HG03442 (cell line): ENCODE data around the gene POLR3C.
"Not testable (repeated sequence)": the region's sequence is repeated elsewhere in the genome, so short reads cannot be mapped to it uniquely, and the experiment has no call there.

Experiments used
- ATAC-seq: cut with Tn5 transposase; IDR thresholded peaks from one replicate; pipeline ENCODE4 v1.9.1; 2021; ENCODE audit warnings: mild to moderate bottlenecking, moderate library complexity; ENCODE audit not compliant: unreplicated experiment

POLR3C gene

DNA sequence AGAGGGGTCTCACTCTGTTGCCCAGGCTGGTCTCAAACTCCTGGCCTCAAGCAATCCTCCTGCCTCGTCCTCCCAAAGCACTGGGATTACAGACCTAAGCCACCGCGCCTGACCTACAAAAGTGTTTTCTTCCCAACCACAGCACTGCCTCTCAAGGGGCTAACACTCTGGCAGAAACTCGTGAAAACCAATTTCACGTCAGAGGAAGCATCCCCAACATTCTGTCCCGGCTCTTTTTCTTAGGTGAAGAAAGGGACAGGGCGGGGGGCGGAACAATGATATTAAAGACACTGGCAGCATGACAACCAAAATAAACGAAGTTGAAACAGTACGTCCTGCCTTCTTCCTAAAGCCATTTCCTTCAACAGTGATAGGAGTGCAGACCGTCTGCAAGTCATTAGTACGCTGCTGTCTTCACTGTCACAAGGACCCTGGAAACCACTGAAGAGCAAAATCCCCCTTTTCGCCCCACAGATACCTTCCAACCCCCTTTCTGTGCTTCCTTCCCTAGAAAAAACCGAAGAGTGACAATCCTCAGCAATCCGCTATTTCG lies 1.1 kb upstream of the POLR3C start:
- not testable (repeated sequence) for ATAC-seq

DNA sequence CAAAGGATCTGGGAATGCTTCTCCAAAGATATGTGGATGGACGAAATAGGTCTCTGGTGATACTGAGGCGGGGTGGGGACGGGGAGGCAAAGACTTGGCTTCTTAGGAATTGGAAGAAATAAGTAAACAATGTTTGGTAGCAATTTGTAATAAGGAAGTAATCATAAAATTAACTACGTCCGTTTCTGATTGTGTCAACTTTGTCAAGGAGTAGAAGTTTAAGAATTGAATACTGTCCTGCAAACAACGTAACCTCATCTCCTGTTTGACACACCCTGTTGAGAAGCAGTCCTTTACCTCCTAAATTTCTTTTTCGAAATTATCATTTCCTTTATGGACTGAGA lies 471 bp downstream of the POLR3C start:
- no peak for ATAC-seq

DNA sequence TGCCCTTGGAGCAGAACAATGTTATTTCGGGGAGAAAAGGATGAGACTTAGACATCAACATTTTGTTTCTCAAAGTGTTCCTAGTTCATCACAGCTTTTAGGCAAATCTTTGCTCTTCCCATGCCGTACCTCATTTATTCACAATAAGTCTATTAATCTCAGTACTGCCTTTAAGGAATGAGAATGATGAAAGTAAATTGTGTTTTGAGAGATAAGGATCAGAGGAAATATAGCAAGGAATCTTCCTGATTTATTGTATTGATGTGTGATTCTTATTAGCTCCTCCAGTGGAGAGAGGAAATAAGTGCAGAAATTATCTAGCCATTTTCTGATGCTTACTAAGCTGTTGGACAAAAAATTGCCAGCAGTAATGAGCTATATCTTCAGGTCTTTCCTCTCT lies 2.0 kb downstream of the POLR3C start:
- ATAC-seq: no peak

DNA sequence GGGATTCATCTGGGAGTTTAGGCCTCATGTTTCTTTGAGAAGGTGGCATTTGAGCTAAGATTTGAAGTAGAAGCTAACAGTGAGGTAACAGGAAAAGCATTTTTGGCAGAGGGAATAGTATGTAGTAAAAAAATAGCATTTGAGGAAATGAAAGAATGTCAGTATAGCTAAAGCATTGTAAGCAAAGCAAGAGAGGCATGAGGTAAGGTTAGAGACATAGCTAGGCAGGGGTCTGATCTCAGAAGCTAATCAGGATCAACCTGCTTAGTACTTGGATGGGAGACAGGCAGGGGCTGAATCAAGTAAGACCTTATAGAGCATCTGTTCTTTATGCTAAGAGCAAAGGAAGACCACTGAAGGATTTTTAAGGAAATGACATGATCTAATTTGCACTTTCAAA lies 4.0 kb downstream of the POLR3C start:
- no peak for ATAC-seq

DNA sequence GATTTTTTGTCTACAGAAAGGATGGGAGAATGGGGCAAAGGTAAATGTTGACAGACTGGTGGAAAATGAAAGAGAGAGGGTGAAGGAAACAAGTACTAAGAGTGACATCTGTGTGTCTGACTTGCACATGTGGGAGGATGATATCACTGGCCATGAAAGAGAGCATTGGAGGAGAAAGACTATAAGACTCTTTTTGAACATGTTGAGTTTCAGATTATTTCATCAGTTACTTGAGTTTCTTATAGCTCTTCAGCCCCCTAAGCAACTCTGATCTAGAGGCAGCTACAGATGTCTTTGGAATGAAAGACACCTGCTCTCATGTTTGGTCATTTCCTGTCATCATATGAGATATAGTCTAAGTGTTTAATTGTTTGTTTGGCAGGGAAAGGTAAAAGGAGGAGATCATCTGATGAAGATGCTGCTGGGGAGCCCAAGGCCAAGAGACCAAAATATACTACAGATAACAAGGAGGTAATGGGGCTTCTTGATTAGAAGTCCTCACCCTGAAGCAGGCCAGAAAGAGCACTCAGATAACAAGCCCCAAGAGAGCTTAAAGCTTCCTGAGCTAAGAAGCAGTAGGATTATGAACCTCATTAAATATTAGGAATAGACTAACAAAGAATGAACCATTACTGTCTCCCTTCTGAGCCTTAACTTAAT lies 4.5 kb downstream of the POLR3C start:
- no peak for ATAC-seq

DNA sequence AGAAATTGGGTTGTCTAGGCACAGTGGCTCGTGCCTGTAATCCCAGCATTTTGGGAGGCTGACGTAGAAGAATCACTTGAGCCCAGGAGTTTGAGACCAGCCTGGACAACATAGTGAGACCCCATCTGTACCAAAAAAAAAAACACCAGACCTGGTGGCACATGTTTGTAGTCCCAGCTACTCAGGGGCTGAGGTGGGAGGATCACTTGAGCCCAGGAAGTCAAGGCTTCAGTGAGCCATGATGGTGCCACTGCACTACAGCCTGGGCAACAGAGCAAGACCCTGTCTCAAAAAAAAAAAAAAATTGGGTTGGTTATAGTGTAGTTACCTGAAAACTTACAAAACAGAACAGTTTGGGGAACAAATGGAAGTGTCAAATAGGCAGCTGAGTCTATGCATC lies 6.8 kb downstream of the POLR3C start:
- ATAC-seq: not testable (repeated sequence)

DNA sequence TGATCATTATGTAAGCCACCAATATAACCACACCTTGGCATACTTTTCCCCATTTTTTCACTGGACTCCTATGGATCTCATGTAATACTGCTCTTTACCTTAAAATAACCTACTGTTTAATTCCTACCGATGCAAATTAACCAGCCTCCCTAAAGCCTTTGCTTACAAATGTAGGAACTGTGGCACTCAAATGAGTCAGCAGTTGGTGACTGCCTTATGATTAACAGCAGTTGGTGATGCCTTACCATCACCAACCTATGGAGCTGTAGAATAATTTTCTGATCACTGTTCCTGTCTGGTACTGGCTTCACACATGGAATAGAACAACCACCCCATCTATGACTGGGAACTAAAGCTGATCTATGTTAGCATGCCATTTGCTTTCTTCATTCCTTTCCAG lies 13.7 kb downstream of the POLR3C start:
- no peak for ATAC-seq

DNA sequence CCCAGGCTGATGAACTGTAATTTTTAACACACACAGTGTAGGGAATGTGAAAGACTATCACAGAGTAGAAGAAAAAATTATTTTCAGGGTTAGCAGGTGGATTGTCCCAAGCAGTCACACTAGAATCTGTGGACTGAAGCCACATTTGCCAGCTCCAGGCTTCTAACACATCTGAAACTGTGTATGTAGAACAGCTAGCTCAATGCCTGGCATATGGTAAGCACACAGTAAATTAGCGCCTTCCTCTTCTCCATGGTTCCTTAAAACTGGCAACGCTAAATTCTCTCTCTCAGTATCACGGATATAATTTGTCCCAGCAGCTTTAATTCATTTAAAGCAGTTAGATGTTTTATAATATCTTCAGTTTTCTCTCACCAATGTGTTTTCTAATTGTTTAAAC lies 19.0 kb downstream of the POLR3C start:
- no peak for ATAC-seq

DNA sequence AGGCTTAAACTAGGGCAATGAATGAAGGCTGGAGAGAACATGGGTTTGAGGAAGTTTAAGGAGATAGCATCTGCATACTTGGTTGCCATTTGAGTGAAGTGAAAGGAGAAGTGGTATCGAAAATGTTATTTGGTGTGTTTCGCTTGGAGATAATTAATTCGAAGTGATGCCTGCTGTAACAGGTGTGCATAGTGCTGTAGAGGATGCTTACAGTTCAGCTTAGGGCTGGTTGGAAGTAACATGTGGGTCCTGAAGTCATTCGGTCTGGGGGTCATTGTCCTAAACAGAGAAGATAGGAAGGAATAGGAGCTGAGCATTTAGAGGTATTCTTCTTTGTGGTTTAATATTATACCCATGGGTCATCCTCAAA lies 21.1 kb downstream of the POLR3C start:
- ATAC-seq: peak; percentile 48

DNA sequence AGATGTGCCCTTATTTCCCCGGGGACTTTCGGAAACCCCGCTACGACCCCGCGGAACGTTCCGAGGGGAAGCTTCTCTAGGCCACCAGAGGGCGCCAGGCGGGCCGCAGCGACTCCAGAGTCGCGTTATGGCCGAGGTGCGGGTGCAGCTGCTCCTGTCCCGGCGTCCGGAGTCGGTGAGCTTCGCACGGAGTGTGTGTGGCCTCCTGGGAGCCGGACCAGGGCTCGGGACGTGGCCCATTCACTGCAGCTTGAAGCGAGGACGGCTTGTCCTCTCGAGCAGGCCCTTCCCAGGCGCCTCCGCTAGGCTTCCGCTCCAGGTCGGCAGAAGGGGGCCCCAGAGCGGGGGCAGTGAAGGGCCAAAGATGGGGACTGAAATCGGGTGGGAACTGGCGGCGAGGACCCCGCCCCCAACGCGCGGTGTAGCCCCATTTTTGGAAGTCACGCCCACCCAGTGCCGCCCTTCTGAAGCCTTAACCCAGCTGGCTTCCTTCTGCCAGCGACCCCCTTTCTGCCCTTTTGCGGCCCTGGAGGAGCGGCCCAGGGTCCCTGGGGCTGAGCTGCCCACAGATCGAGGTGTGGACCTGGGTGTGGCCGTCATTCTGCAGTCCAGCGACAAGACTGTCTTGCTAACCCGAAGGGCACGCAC lies 21.6 kb downstream of the POLR3C start, which contains the start of gene NUDT17:
TSS of gene NUDT17 (plus strand) at position 117 of the 648 bp plus-strand sequence. CDS start at position 128, 11 bp downstream.
- ATAC-seq: peak; percentile 67

DNA sequence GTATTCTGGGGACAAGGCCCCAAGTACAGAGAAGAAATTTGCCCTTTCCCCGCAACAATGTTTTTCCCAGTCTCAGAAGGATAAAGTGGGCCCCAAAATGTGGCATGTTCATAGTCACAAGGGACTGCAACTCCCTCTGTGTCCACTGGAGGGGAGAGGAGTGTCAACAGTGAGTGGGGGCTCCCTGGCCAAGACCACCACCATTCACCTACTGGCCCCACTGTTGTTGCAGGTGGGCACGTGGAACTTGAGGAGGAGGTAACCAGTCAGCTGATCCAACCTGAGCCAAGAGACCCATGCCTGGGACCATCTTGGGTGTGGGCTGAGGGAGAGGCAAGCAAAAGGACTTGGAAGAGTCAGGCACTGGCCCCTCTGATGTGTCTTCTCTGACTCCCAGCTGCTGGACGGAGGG lies 22.2 kb downstream of the POLR3C start:
- peak; percentile 21 for ATAC-seq

DNA sequence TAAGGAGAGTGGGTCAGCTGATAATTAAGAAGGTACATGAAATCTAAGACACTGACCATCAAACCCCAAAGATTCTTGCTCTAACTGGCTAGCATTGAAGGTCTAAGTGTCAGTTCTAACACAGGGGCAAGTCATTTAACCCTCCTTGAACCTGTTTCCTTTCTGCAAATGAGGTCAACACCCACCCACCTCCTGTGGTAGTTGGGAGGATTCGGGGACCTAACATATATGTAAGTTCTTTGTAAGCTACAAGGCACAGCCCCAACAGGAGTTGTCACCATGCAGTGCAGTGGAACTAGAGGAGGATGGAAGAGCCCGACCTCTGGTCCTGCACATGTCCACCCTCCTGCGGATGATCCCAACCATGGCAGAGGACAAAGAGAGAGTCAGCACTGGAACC lies 23.8 kb downstream of the POLR3C start:
- no peak for ATAC-seq

DNA sequence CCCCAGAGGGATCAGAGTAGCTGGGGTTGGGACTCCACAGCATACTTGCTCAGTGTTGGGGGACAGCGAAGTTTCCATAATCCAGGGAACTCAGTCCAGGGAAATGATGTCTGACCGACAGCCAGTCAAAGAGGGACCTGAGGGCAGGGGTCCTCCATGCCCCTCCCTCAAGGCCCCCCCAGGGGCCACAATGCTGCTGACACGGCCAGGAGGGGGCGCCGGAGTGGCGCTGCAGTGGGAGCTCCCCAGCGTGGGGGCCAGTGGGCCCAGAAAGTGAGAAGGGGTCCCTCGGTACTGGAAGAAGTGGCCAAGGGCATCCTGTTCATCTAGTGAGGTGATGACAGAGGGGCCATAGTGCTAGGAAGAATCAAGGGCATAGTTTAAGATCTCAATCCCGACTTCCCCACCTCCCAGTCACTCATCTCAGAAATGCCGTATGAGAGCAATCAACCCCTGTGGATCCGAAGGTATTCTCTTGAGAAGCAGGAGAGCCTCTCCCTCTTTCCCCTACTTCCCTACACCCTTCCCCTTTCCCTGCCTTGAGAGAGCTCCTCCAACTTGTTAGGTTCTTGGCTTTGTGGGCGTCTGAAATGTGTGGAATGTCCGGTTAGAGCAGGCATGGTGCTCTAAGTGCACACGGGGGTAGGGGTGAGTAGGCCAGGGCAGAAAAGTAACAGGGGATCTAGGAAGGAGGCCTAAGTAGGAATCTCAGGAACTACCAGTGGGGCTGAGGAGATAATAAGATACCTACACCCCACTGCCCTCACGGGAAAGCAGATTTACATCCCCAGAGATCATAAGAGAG lies 25.6 kb downstream of the POLR3C start:
- ATAC-seq: no peak

DNA sequence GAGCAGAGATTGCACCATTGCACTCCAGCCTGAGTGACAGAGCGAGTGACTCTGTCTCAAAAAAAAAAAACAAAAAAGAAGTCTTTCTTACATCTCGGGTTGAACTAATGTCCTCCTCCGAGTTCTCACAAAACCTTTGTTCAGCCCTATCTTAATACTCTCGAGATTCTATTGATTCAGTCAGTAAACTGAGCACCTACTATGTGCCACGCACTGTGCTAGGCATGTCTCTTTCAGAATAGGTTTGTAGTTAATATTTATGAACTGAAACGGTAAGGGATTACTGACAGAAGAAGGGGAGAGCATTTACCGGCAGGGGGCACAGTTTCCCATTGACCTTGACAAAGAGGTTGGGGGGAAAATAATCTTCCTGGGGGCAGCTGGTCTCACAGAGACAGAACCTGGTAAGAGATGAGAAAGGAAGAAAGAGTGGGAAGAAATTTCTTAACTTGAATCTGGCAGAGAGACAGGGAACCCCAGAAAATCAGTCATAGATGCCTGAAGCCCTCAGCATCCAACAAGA lies 31.5 kb downstream of the POLR3C start:
- no peak for ATAC-seq

DNA sequence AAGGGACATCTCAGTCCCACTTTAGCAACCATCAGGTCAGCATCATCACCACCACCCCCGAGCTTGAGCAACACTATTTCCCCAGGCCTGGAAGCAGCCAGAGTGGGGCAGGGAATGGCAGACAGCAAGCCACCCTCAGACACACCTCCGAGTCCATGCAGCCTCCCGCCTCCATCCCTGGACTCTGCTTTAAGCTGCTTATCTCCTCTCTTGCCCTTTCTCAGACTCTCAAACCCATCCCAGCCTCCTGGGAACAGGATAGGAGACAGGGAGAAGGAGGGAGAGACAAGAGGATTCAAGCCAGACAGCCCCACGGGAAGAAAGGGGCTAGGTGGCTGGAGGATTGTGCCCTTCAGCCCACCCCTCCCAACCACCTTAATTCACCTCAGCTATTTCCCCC lies 33.2 kb downstream of the POLR3C start:
- no peak for ATAC-seq

DNA sequence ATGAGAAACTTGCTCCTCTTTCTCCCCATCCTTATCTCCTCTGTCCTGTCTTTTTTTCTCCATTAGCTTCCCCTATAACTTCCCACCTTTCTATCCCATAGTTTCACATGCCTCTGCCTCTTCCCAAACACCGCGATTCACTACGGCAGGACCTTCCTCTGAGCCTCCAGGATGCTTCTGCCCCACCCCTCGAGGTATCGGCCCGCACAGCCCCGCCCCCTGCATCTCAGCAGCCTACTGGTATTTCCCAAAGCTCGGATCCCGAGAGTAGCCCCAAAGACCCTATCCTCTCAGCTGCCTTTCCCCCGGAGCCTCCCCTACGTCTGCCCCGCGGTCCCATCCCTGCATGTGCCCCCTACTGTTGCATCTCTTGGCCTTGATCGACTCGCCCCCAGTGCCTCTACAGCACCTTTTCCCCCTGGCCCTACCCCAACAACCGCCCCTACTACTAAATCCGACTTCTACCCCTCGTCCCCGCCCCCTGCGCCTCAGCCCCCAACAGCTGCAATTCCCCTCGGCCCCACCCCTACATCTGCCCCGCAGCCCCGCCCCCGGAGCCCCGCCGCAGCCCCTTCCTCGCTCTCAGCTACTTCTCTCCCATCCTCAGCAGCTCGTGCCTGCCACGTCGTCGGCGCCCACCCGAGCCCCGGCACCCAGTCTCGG lies 34.4 kb downstream of the POLR3C start:
- ATAC-seq: no peak

DNA sequence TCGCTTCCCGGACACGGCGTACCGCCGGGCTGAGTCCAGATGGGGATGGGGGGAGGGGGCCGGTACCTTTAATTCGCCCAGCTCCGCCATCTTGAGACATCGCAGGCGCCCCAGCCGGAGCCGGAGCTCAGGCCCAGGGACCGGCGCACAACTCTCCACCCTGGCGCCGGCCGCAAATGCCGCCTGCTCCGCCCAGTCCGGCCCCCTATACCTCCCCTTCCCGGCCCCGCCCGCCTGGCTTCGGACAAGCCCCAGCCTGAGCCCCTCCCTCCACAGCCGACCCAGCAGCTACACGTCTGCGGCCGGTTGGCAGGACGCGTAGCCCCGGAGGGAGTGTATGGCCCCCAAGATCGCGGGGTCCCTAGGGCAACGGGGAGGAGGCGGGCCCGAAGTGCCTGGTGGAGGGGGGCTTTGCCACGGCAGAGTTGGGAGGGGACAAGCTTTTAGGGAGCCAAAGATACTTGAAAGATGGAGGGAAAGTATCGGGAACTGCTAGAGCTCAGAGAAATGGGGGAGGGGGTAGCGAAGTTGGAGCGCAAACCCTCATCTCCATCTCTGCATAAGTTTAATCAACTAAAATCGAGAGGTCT lies 35.0 kb downstream of the POLR3C start, which contains the start of gene PIAS3:
TSS of gene PIAS3 (minus strand) at position 181 of the 590 bp plus-strand sequence. CDS start at position 90, 91 bp downstream.
- peak; percentile 80 for ATAC-seq

DNA sequence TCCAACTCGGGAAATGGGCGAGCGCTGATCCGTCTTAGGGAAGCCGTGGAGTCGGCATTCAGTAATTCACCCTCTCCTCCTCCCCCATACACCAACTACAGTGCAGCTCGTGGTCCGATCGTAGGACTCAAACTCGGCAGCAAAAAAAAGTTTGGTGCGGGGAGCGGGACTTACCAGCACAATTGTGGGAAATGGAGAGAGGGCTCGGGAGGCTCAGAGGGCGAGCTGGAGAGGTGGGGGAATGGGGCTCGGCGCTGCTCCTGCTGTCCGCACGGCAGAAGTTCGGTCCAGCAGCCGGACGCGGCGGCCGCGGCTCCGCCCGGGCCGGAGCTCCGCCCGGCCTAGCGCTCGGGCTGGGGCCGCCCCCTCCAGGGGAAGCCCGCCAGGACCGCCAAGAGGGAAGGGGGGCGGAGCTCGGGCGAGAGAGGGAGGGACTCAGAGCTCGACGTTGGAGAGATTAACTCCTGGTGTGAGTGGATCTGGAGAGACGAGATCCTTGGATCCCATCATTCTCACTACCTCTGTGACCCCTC lies 35.6 kb downstream of the POLR3C start:
- ATAC-seq: peak; percentile 59

DNA sequence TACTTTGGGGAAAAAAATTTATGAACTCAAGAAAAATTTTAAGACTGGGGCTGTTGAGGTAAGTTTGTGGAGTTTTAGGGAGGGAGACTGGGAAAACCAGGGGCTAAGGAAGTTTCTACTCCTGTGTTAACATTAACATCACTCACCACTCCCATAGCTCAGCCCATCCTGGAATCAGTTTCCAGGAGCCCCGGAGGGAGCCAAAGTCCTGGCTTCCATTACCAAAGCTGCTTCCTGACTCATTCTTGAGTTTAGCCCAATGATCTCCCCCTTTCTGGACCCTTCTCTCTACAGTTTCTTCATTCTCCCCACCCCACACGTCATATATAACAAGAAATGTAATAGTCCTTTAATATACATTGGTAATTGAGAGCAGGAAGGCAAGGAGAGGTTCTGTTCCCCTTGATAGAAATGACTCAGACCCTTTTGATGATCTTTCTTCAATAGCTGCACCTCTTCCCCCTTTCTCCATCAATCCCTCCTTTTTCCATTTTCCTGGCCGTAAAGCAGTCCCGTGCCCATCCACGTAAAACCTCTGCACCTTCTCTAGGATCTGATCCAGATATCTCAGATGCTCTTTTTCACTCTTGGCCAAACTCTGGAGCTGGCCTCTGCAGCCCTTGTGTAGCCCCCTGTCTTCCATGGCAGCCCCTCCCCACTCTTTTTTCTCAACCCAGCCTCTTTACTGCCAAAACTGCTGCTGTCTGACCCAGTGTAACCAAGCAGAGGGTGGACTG lies 39.5 kb downstream of the POLR3C start:
- no peak for ATAC-seq
